DMS153 (cell line): ENCODE data around the gene GCLC.

Source experiments
- DNase-seq: peaks from one replicate; lab custom pipeline; 2025; lab: John Stamatoyannopoulos, UW

Gene GCLC

GRCh38 chr6:53447865-53448264 lies 97.0 kb downstream of the GCLC start:
- no peak for DNase-seq
